Jurkat, Clone E6-1 (cell line): ENCODE results near the gene FNDC11.

Source experiments
- DNase-seq: peaks from one replicate; pipeline ENCODE4 v3.0.0-alpha.2; 2011; ENCODE audit warnings: low read depth, low spot score
- H3K4me3 ChIP-seq: 2 replicates; pipeline ENCODE4 v1.5.1; 2011; ENCODE audit warnings: mild to moderate bottlenecking, low read length, control low read depth, moderate library complexity

Gene FNDC11

DNA sequence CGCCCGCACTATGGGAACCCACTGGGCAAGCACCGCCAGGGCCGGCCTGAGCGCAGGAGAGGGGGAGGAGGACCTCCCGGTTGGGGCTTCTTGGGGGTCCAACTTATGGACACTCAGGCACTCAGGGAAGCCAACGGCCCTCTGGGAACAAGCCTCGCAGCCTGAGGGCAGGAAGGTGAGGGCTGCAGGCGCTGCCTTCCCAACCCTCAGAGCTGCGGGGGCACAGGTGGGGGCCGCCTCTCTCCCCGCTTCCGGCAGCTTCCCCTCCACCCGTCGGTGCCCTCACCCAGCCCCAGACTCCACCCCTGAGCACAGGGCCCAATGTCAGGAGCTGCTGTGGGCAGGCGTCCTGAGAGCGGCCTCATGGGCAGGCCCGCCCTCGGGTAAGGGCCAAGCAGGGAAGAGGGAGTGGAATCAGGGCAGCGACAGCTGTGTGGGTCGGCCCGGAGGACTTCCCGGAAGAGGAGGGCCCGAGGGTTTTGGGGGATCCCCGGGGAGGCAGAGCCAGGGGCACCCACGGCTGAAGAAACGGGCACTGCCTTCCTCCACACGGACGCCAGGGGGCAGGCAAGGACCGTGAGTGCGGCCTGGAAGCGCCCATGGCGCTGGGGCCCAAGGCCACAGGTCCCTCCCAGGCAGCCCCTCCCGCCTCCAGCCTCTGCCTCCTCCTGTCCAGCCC lies 16.3 kb upstream of the FNDC11 start:
- DNase-seq: peak; percentile 85

GRCh38 chr20:63538204-63539091 lies 15.5 kb upstream of the FNDC11 start:
- DNase-seq: no peak

More for the DNA sequence above, 16.3 kb upstream of the FNDC11 start:
- peak overlapping the region; percentile 54 for H3K4me3 ChIP-seq

GRCh38 chr20:63539092-63539430 lies 14.9 kb upstream of the FNDC11 start:
- DNase-seq: no peak
- H3K4me3 ChIP-seq: no peak overlapping the region

More at GRCh38 chr20:63538204-63539091, 15.5 kb upstream of the FNDC11 start:
- peak overlapping the region; percentile 54 for H3K4me3 ChIP-seq

DNA sequence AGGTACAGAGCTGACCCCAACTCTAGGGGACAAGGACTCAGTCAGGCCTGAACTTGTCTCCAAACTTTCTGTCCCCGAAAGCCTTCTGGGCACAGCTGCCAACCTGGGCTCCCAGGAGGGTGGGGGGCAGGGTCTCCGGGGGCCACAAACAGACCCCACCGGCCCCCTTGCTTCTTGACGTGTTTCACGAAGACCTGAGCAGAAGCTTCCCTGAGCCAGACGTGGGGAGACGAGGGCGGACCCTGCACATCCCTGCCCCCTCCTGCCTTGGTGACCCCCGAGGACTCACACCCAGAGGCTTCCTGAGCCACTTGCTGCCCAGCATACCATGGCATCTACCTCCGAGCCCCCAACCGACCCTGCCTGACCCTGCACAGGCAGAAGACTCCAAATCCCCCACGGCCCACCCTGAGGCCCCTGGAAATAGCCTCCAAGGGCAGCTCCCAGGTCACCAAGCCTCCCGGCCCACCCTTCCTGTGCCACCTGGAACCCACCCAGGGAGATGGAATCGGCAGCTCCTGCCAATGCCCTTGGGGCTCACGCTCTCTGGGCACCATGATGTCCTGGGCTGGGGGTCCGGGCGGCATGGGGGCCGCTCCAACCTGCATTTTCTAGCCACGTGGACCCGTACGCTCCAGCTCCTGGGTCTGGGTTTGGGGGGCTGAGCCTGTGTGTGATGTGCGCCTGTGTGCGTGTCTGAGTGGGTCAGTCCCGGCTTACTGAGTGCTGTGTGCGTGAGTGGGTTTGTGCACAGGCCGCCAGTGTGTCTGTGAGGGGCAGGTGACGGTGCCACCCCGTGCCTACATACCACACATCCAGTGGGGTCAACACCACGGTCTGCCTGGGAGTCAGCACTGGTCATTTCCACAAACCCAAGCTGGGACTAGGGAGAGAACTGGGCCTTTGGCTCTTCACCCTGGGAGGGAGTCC lies 14.3 kb upstream of the FNDC11 start:
- no peak for DNase-seq
- no peak overlapping the region for H3K4me3 ChIP-seq

DNA sequence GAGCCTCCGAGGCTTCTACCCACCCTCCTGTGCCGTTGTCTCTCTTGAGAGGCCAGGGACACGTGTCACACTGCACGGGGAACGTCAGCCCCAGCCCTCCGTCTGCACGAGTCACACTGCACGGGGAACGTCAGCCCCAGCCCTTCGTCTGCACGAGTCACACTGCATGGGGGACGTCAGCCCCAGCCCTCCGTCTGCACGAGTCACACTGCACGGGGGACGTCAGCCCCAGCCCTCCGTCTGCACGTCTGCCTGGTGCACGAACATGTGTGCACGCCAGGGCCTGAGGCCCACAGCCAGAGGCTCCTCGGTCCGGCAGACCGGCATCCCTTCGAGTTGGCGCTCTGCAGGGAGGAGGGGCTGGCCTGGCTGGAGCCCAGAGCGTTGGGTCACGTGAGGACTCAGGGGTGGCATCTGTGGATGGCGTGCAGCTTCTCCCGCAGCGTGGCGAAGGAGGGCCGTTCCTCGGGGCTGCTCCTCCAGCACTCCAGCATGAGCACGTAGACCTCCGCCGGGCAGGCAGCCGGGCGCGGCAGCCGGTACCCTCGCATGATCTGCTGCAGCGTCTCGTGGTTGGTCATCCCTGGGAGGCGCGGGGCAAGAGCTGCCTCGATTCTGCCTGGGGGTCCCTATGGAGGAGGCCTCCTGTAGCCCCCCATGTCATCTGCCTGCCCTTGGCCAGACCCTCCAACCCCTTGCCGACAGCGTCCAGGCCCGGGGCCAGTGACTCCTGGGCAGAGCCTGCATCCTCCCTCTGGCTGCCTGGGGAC lies 13.4 kb upstream of the FNDC11 start:
- H3K4me3 ChIP-seq: no peak overlapping the region
- no peak for DNase-seq

DNA sequence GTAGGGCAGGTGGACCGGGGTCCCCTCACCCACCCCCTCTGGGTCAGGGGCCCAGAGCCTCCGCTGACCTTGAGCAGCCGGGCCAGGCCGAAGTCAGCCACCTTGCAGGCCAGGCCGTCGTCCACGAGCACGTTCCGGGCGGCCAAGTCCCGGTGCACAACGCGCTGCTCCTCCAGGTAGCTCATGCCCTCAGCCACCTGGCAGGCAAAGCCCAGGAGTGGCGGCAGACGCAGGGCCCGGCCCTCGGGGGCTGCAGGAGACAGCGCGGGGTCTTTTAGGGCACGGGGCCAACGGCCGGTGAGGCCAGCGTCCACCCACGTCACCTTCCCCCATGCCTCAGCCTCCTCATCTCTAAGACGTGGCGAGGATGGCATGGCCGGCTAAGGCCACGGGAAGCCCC lies 12.6 kb upstream of the FNDC11 start:
- no peak overlapping the region for H3K4me3 ChIP-seq
- no peak for DNase-seq

- DNase-seq: no peak
- H3K4me3 ChIP-seq: no peak overlapping the region
Measured at GRCh38 chr20:63542031-63542559, 11.9 kb upstream of the FNDC11 start.

DNA sequence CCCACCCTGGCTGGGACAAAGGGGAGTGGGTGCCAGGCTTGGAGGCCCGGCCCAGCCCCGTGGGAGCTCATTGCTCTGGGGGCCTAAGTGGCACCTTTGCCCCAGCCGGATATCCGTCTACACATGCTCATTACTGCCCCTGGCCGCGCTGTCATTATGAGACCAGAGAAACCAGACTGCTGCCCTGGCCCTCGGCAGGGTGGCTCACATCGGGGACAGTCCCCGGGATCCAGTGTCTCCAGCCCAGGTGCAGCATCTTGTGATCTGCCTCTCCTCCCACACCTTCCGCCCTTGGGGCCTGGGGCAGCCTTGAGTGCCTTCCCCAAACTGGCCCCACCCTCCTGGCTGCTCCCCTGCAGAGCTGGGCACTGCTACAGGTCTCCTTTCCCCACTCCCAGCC lies 11.3 kb upstream of the FNDC11 start:
- no peak overlapping the region for H3K4me3 ChIP-seq
- no peak for DNase-seq

DNA sequence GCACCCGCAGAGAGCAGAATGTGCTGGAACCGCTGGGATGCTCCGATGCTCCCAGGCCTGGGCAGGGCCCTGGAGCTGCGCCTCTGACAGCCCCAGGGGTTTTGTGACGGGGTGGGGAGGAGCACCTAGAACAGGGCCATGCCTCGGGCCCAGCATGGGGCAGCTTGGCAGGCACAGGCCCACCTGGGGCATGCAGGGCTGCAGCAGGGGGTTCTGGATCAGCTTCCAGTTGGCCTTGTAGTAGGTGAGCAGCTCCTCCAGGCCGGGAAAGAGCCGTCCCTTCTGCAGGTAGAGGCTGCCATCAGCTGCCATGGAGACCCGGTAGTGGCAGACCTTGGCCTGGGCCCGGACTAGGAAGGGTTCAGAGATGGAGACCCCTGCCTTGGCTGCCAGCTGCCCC lies 10.8 kb upstream of the FNDC11 start:
- no peak for DNase-seq
- H3K4me3 ChIP-seq: no peak overlapping the region

DNA sequence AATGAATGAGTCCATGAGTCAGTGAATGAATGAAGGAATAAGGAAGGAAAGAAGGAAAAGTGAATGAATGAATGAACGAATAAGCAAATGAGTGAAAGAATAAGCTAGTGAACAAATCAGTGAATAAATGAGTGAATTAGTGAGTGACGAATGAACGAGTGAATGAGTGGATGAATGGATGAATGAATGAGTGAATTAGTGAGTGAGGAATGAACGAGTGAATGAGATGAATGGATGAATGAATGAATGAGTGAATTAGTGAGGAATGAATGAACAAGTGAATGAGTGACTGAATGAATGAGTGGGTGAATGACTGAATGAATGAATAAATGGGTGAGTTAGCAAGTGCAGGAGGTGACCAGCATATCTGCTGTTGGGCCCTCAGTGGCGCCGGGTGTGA lies 10.2 kb upstream of the FNDC11 start:
- no peak overlapping the region for H3K4me3 ChIP-seq
- no peak for DNase-seq

DNA sequence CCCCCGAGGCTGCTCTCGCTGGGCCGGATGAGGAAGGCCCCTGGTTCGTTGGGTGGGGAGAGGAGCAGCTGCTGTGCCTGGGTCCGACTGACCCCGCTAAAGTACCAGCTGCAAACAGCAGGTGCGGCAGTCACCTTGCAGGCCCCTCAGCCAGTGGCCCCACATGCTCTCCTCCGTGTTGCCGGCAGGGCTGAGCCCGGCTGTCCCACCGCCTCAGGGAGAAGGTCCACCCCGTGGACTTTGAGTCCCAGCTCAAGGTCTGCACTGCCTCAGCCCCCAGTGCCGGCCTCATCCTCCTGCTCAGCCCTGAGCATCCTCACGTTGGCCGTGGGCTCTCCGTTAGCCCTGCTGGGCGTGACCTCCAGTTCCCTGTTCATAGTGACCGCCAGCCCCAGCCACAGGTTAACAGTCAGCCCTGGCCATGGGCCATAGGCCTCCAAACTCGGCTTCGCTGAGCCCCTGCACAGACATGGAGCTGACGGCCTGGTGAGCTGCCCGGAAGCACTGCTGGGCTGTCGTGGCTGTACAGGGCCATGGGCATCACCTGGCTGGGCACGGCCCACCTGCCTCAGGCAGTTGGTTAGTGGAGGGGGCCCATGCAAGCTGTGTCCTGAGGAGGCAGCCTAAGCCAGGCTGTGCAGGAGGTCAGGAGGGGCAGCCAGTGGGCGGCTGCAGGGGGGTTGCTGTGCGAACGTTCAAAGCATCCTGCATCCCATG lies 9.6 kb upstream of the FNDC11 start:
- DNase-seq: no peak
- no peak overlapping the region for H3K4me3 ChIP-seq

- no peak overlapping the region for H3K4me3 ChIP-seq
- DNase-seq: no peak
Measured at GRCh38 chr20:63544958-63545516, 8.9 kb upstream of the FNDC11 start.

GRCh38 chr20:63545814-63546213 lies 8.1 kb upstream of the FNDC11 start:
- no peak overlapping the region for H3K4me3 ChIP-seq
- no peak for DNase-seq

DNA sequence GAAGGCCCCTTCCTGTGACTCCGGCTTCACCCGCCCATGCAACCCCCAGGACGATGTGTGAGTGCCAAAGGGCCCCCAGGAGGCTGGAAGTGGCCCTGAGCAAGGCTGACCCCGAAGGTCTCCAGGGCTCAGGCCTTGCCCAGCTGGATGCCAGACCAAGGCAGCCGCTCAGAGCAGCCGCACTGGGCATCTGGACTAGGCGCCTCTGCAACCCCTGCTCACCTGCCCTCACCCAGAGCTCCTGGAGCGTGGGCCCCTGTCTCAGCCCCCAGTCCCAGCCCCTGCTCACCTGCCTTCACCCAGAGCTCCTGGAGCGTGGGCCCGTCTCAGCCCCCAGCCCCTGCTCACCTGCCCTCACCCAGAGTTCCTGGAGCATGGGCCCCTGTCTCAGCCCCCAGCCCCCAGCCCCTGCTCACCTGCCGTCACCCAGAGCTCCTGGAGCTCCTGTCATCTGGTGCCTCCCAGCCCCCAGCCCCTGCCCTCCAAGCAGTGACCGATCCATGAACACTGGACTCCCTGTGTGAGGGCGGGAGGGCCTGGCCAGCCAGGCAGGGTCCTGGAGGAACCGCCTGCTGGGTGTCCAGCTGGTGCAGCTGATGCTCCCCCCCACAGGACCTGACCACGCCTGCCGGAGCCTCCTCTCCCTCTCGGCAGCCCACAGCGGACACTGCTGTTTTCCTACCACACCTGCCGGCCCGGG lies 7.6 kb upstream of the FNDC11 start:
- no peak for DNase-seq
- no peak overlapping the region for H3K4me3 ChIP-seq

DNA sequence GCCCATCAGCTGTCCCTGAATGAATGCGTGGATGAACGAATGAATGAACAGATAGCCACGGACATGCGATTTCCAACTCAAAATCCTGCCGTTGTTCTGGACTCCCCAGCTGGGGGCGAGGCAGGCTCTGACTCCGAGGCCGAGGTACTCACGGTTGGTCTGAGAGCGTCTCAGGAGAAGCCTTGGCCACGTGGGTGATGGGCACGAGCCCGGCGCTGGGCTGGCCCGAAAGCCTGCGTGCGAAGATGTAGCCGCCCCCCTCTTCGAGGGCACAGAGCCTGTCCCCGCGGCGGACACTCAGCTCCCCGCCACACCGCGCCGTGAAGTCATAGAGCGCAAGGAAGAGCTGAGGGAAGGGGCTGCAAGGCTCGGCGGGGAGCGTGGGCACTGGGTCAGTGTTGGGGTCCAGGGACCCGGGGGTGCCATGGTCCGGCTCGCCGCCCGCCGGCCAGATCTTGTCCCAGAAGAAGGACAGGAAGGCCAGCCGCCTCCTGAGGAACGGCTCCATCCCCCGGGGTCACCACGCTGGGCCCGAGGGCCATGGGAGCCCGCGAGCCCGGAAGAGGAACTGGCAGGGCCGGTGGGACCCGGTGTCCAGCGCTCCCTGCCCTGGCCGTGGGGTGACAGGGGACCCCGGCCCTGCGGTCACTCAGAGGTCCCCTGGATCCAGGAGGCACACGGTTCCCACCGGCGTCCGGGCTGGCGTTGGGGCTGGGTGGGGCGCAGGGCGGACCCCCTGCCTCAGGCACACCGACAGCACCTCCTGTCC lies 6.8 kb upstream of the FNDC11 start:
- H3K4me3 ChIP-seq: no peak overlapping the region
- no peak for DNase-seq

DNA sequence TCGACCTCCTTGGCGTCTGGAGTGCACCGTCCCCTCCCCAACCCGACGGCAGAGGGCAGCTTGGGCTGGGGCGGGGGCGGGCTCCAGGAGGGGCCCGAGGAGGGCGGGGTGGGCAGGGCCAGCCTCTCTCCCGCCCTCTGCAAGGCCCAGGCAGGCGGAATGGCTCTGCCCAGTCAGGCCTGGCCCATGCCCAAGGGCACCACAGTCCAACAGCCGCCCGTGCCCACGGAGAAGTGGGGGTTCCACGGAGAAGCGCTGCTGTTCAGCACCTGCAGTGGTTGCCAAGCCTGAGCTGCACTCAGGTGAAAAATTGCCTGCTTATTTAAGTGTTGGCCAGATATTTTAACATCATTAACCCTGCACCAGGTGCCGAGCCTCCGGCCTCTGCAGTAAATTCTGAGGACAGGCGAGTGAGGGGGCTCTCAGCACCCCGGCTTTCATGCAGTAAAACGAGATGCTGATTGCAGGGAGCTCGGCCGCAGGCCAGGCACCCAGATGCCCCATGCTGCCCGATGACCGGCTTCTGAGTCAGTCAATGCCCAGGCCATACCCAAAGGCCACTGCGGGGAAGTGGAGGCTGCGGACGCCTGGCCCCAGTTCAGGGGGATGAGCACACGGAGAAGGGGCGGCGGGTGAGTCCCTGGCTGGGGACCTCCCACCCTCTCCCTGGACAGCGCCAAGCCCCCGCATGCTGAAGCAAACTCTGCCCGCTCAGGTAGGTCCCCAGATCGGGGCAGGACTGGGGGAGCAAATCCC lies 6.1 kb upstream of the FNDC11 start, which contains the start of gene SRMS:
Gene SRMS, minus strand, starts transcription at position 25 of the 756 bp plus-strand sequence. CDS start 286 bp downstream, outside the sequence.
- H3K4me3 ChIP-seq: no peak within 1 kb of the TSS
- no peak for DNase-seq
